HG03575 (cell line): ENCODE measurements around the gene FPGT.
"Not testable (repeated sequence)": the region's sequence is repeated elsewhere in the genome, so short reads cannot be mapped to it uniquely, and the experiment has no call there.

ENCODE experiments used
- ATAC-seq: cut with Tn5 transposase; IDR thresholded peaks from one replicate; pipeline ENCODE4 v1.9.1; 2021; ENCODE audit not compliant: unreplicated experiment, insufficient number of reproducible peaks, low FRiP score; ENCODE audit errors: extremely low read depth

FPGT gene

GRCh38 chr1:74247881-74248528 lies 50.0 kb downstream of the FPGT start:
- no peak for ATAC-seq

- ATAC-seq = not testable (repeated sequence)
Measured at GRCh38 chr1:74253243-74253824, 55.3 kb downstream of the FPGT start.
